GM23338 (cell line): ENCODE data around the gene FBXO11. TPM values are rescaled to one million over a fixed set of nuclear protein-coding genes. Genes with fewer than 3 reads are reported as not detected.

Experiments used
- ATAC-seq: fragments of 200-7000 bp; cut with Tn5 transposase; 3 replicates; pipeline ENCODE4 v1.9.1; 2020
- DNase-seq: peaks from one replicate; pipeline ENCODE4 v3.0.0-alpha.2; 2015; ENCODE audit warnings: low spot score
- H2AFZ ChIP-seq: fragments of 200-600 bp; sonication (generic); 2 replicates; pipeline ENCODE4 v1.8.0; 2016; ENCODE audit warnings: antibody characterized with exemption, mild to moderate bottlenecking, moderate library complexity
- H3F3A ChIP-seq: fragments of 200-600 bp; sonication (generic); replicated peaks from 2 replicates; pipeline ENCODE4 v1.8.0; 2017; ENCODE audit warnings: antibody characterized with exemption, mixed run types, low read depth
- H3K27ac ChIP-seq: fragments of 200-600 bp; sonication (generic); 2 replicates; pipeline ENCODE4 v1.6.1; 2016; ENCODE audit warnings: low read depth
- H3K27me3 ChIP-seq: fragments of 200-600 bp; sonication (generic); 2 replicates; pipeline ENCODE4 v1.8.0; 2016; ENCODE audit warnings: mild to moderate bottlenecking, mixed run types, moderate library complexity; ENCODE audit not compliant: insufficient read depth
- H3K36me3 ChIP-seq: fragments of 200-600 bp; sonication (generic); 2 replicates; pipeline ENCODE4 v1.8.0; 2016; ENCODE audit warnings: mild to moderate bottlenecking; ENCODE audit not compliant: insufficient read depth
- H3K4me1 ChIP-seq: fragments of 200-600 bp; sonication (generic); 2 replicates; pipeline ENCODE4 v1.8.0; 2016; ENCODE audit warnings: mild to moderate bottlenecking, moderate library complexity; ENCODE audit not compliant: insufficient read depth
- H3K4me2 ChIP-seq: fragments of 200-600 bp; sonication (generic); 2 replicates; pipeline ENCODE4 v1.7.1; 2017; ENCODE audit warnings: mixed run types
- H3K4me3 ChIP-seq: fragments of 200-600 bp; sonication (generic); 2 replicates; pipeline ENCODE4 v1.6.1; 2016; ENCODE audit warnings: mixed run types
- H3K79me2 ChIP-seq: fragments of 200-600 bp; sonication (generic); replicated peaks from 2 replicates; pipeline ENCODE4 v1.8.0; 2017; ENCODE audit warnings: mild to moderate bottlenecking; ENCODE audit not compliant: insufficient read depth
- H3K9me2 ChIP-seq: fragments of 200-600 bp; sonication (generic); 2 replicates; pipeline ENCODE4 v1.8.0; 2017; ENCODE audit not compliant: insufficient read depth
- H4K20me1 ChIP-seq: fragments of 200-600 bp; sonication (generic); replicated peaks from 2 replicates; pipeline ENCODE4 v1.8.0; 2017; ENCODE audit warnings: mild to moderate bottlenecking; ENCODE audit not compliant: insufficient read depth
- H3K27ac Mint-ChIP-seq: 2 replicates; pipeline ENCODE4 v1.8.0; 2020; ENCODE audit warnings: inconsistent platforms, mild to moderate bottlenecking, moderate library complexity, mixed read lengths
- H3K27me3 Mint-ChIP-seq: 3 replicates; pipeline ENCODE4 v1.8.0; 2022; ENCODE audit warnings: low read depth, mild to moderate bottlenecking, moderate library complexity, mixed read lengths, inconsistent platforms; ENCODE audit not compliant: insufficient read depth, poor library complexity
- H3K36me3 Mint-ChIP-seq: 3 replicates; pipeline ENCODE4 v1.8.0; 2021; ENCODE audit warnings: low read depth, mild to moderate bottlenecking, inconsistent platforms, moderate library complexity, mixed read lengths
- H3K4me1 Mint-ChIP-seq: 3 replicates; pipeline ENCODE4 v1.8.0; 2020; ENCODE audit warnings: mild to moderate bottlenecking, inconsistent platforms, mixed read lengths
- H3K4me3 Mint-ChIP-seq: 3 replicates; pipeline ENCODE4 v1.8.0; 2021; ENCODE audit warnings: moderate library complexity, mild to moderate bottlenecking, inconsistent platforms, mixed read lengths
- H3K9me3 Mint-ChIP-seq: 3 replicates; pipeline ENCODE4 v1.8.0; 2020; ENCODE audit warnings: moderate library complexity, mild to moderate bottlenecking, inconsistent platforms, mixed read lengths
- CREB1 ChIP-seq: fragments of 250-450 bp; sonication (Bioruptor Pico); IDR thresholded peaks from 2 replicates; pipeline ENCODE4 v1.5.0; 2020; ENCODE audit warnings: low read depth, mild to moderate bottlenecking, moderate library complexity
- ETS1 ChIP-seq: IDR thresholded peaks from 2 replicates; pipeline ENCODE4 v1.6.1; 2016; ENCODE audit warnings: antibody characterized with exemption
- EZH2 ChIP-seq: fragments of 200-600 bp; sonication (generic); IDR thresholded peaks from one replicate; pipeline ENCODE4 v1.8.0; 2017; ENCODE audit warnings: antibody characterized with exemption, mild to moderate bottlenecking, low read depth; ENCODE audit not compliant: unreplicated experiment
- EZH2phosphoT487 ChIP-seq: fragments of 200-600 bp; sonication (generic); IDR thresholded peaks from one replicate; pipeline ENCODE4 v1.8.1; 2018; ENCODE audit warnings: antibody characterized with exemption; ENCODE audit not compliant: unreplicated experiment
- JUNB ChIP-seq: IDR thresholded peaks from one replicate; pipeline ENCODE4 v1.6.1; 2016; ENCODE audit warnings: antibody characterized with exemption; ENCODE audit not compliant: unreplicated experiment
- NANOG ChIP-seq: IDR thresholded peaks from 2 replicates; pipeline ENCODE4 v1.6.1; 2016; ENCODE audit warnings: antibody characterized with exemption, borderline replicate concordance
- POLR2AphosphoS5 ChIP-seq: IDR thresholded peaks from 2 replicates; pipeline ENCODE4 v1.6.1; 2016; ENCODE audit warnings: antibody characterized with exemption, low read depth
- REST ChIP-seq: IDR thresholded peaks from one replicate; pipeline ENCODE4 v1.6.1; 2018; ENCODE audit warnings: antibody characterized with exemption; ENCODE audit not compliant: unreplicated experiment
- STAT1 ChIP-seq: IDR thresholded peaks from one replicate; pipeline ENCODE4 v1.6.1; 2016; ENCODE audit warnings: antibody characterized with exemption; ENCODE audit not compliant: unreplicated experiment
- ZNF114 ChIP-seq: fragments of 250-450 bp; sonication (Bioruptor Pico); IDR thresholded peaks from 2 replicates; pipeline ENCODE4 v1.5.0; 2020; ENCODE audit warnings: mild to moderate bottlenecking, moderate library complexity
- ZNF331 ChIP-seq: fragments of 250-450 bp; sonication (Bioruptor Pico); IDR thresholded peaks from 2 replicates; pipeline ENCODE4 v1.5.0; 2020; ENCODE audit warnings: low read depth, mild to moderate bottlenecking, moderate library complexity
- polyA plus RNA-seq: library from polyadenylated mRNA; unstranded; fragments of >200 nt; fragmentation: Nextera tagmentation; extraction: Ambion mirVana; gene quantifications from 2 replicates; pipeline ENCODE4 v1.2.1, GENCODE V29; 2016
- total RNA-seq: library from RNA; depleted of rRNA; stranded (reverse); fragments of >200 nt; shearing (Covaris generic); gene quantifications from 2 replicates; pipeline ENCODE4 v1.2.3, GENCODE V29; 2014
- TF ChIP-seq, protein P1 (sequence below): fragments of 250-450 bp; sonication (Bioruptor Pico); IDR thresholded peaks from 2 replicates; pipeline ENCODE4 v1.5.0; 2020; ENCODE audit warnings: mild to moderate bottlenecking, moderate library complexity
- TF ChIP-seq, protein P2 (sequence below), 2 experiments: fragments of 200-600 bp in 1 of 2; sonication (generic) in 1 of 2; conservative IDR thresholded peaks; 2 replicates each; pipeline versions ENCODE4 v1.5.1 to v1.6.1; 2016 to 2017; ENCODE audit warnings: antibody characterized with exemption in 2 of 2, low read depth in 2 of 2, mild to moderate bottlenecking in 2 of 2, moderate library complexity in 1 of 2

Gene FBXO11
- total and polyA plus RNA-seq, 2 experiments from 2014 or later, result 21.5 to 52.7 TPM

DNA sequence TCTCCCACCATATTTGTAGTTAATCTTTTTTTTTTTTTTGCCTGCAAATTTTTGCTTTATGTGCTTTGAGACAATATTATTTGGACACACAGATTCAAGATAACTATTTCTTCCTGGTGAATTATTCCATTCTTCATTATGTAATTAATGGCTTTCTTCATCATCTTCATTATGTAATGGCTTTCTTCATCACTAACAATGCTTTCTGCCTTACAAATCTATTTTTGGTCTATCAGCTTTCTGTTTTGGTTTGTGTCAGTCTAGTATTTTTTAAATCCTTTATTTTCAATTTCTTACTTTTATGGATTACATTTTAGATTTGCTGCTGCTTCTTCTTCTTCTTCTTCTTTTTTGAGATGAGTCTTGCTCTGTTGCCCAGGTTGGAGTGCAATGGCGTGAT is 62.9 kb downstream of the FBXO11 start:
- no peaks in the 10 kb centered on the region for H3F3A ChIP-seq
- ATAC-seq (no peak), DNase-seq (no peak)
- no peaks in the 10 kb centered on the region for H3K27me3 ChIP-seq
- peaks cover 34% of the 10 kb centered on the region for H4K20me1 ChIP-seq
- peaks cover 82% of the 10 kb centered on the region for H3K79me2 ChIP-seq
- Mint-ChIP-seq H3K9me3 (no peaks in the 10 kb centered on the region), H3K36me3 (peaks cover 17% of the 10 kb centered on the region), H3K27me3 (peaks cover 2% of the 10 kb centered on the region), H3K27ac (no peak overlapping the region), H3K4me3 (no peak overlapping the region), H3K4me1 (no peaks in the 10 kb centered on the region; the same call in 2 of the 3 replicates)
- H3K36me3 ChIP-seq, result no peaks in the 10 kb centered on the region; the same call in 1 of the 2 replicates
- H3K4me1 ChIP-seq, result no peaks in the 10 kb centered on the region
- H3K4me2 ChIP-seq, result no peak overlapping the region
- H3K27ac ChIP-seq, result no peak overlapping the region
- H3K9me2 ChIP-seq, result no peaks in the 10 kb centered on the region
- TF ChIP-seq JUNB (no peak), POLR2AphosphoS5 (no peak), CREB1 (CRISPR knock-in tag) (no peak), STAT1 (no peak), ZNF331 (CRISPR knock-in tag) (no peak), ZNF114 (CRISPR knock-in tag) (no peak), ETS1 (no peak), REST (no peak), EZH2 (no peak), EZH2phosphoT487 (no peak), NANOG (no peak)
- TF ChIP-seq, protein P1, sequence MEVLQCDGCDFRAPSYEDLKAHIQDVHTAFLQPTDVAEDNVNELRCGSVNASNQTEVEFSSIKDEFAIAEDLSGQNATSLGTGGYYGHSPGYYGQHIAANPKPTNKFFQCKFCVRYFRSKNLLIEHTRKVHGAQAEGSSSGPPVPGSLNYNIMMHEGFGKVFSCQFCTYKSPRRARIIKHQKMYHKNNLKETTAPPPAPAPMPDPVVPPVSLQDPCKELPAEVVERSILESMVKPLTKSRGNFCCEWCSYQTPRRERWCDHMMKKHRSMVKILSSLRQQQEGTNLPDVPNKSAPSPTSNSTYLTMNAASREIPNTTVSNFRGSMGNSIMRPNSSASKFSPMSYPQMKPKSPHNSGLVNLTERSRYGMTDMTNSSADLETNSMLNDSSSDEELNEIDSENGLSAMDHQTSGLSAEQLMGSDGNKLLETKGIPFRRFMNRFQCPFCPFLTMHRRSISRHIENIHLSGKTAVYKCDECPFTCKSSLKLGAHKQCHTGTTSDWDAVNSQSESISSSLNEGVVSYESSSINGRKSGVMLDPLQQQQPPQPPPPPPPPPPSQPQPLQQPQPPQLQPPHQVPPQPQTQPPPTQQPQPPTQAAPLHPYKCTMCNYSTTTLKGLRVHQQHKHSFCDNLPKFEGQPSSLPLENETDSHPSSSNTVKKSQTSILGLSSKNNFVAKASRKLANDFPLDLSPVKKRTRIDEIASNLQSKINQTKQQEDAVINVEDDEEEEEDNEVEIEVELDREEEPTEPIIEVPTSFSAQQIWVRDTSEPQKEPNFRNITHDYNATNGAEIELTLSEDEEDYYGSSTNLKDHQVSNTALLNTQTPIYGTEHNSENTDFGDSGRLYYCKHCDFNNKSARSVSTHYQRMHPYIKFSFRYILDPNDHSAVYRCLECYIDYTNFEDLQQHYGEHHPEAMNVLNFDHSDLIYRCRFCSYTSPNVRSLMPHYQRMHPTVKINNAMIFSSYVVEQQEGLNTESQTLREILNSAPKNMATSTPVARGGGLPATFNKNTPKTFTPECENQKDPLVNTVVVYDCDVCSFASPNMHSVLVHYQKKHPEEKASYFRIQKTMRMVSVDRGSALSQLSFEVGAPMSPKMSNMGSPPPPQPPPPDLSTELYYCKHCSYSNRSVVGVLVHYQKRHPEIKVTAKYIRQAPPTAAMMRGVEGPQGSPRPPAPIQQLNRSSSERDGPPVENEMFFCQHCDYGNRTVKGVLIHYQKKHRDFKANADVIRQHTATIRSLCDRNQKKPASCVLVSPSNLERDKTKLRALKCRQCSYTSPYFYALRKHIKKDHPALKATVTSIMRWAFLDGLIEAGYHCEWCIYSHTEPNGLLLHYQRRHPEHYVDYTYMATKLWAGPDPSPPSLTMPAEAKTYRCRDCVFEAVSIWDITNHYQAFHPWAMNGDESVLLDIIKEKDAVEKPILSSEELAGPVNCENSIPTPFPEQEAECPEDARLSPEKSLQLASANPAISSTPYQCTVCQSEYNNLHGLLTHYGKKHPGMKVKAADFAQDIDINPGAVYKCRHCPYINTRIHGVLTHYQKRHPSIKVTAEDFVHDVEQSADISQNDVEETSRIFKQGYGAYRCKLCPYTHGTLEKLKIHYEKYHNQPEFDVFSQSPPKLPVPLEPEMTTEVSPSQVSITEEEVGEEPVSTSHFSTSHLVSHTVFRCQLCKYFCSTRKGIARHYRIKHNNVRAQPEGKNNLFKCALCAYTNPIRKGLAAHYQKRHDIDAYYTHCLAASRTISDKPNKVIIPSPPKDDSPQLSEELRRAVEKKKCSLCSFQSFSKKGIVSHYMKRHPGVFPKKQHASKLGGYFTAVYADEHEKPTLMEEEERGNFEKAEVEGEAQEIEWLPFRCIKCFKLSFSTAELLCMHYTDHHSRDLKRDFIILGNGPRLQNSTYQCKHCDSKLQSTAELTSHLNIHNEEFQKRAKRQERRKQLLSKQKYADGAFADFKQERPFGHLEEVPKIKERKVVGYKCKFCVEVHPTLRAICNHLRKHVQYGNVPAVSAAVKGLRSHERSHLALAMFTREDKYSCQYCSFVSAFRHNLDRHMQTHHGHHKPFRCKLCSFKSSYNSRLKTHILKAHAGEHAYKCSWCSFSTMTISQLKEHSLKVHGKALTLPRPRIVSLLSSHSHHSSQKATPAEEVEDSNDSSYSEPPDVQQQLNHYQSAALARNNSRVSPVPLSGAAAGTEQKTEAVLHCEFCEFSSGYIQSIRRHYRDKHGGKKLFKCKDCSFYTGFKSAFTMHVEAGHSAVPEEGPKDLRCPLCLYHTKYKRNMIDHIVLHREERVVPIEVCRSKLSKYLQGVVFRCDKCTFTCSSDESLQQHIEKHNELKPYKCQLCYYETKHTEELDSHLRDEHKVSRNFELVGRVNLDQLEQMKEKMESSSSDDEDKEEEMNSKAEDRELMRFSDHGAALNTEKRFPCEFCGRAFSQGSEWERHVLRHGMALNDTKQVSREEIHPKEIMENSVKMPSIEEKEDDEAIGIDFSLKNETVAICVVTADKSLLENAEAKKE (CRISPR knock-in tag), result no peak
- TF ChIP-seq, protein P2, sequence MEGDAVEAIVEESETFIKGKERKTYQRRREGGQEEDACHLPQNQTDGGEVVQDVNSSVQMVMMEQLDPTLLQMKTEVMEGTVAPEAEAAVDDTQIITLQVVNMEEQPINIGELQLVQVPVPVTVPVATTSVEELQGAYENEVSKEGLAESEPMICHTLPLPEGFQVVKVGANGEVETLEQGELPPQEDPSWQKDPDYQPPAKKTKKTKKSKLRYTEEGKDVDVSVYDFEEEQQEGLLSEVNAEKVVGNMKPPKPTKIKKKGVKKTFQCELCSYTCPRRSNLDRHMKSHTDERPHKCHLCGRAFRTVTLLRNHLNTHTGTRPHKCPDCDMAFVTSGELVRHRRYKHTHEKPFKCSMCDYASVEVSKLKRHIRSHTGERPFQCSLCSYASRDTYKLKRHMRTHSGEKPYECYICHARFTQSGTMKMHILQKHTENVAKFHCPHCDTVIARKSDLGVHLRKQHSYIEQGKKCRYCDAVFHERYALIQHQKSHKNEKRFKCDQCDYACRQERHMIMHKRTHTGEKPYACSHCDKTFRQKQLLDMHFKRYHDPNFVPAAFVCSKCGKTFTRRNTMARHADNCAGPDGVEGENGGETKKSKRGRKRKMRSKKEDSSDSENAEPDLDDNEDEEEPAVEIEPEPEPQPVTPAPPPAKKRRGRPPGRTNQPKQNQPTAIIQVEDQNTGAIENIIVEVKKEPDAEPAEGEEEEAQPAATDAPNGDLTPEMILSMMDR (conservative IDR thresholded peaks at IDR 0.05; ENCODE audit: low read depth in 2 of 2), result no peak
- H3K4me3 ChIP-seq, result no peak overlapping the region
- no peak overlapping the region for H2AFZ ChIP-seq
